ENCODE results near the gene UBAC2.

Gene UBAC2

DNA sequence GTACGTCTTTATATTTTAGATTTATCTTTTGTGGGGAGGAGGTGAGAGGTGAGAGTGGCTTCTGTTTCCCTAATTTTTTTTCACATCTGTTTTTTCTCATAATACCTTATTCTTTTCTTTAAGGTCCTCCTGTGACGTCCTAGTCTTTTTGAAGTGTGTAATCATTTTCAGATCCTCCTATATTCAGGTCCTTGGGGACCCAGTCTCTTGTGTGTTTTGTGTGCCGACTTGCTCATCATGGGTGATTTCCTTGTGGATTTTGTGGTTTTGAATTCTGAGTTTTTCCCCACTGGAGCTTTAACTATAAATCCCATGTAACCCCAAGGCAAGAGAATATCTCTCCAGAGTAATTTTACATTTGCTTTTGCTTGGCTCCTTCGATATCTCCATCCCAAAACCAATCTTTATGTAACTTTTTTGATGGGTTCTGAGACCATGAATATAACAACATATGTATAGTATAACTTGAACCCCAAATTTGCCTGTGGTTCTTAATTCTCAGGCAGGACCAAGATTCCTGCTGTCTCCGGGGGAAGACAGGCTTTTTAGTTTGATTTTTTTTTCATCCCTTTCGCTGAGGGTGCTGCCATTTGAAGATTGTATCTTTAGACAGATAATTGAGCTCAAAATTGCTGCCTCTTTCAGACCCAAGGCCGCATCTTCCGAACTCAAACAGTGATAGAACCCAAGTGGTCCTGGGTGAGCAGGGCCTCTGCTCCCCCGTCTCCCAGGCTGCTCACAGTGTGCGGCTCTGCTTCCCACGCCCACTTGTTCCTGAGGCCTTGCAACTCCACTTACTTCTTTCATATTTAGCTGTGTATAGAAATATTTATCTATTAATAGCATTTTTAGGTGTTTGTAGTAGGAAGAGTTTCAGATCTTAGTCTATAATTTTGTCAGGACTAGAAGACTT, 165.7 kb downstream of the UBAC2 start:
- no peak for DNase-seq

DNA sequence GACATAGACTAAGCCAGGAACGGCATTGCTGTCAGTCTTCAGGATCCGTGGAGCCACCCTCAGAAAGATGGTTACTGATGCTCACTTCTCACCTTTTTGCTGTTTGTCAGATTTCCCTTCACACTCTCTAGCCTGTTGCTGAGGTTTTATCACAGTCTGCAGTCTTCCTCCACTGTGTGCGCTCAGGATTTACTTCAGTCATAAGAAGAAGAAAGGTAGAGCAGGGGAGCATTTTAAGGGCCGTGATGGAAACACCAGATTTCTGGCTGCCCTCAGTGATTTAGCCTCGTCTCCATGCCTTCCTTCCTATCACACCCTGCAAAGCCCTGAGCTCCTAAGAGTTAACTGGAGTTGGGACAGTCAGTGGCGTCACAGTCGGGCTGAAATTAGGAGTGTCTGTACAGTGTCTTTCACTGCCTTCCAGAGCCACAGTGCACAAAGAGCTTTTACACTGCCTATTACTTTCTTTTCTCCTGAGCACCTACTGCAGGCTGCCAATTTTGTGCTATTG, 166.5 kb downstream of the UBAC2 start:
- no peak for DNase-seq

DNA sequence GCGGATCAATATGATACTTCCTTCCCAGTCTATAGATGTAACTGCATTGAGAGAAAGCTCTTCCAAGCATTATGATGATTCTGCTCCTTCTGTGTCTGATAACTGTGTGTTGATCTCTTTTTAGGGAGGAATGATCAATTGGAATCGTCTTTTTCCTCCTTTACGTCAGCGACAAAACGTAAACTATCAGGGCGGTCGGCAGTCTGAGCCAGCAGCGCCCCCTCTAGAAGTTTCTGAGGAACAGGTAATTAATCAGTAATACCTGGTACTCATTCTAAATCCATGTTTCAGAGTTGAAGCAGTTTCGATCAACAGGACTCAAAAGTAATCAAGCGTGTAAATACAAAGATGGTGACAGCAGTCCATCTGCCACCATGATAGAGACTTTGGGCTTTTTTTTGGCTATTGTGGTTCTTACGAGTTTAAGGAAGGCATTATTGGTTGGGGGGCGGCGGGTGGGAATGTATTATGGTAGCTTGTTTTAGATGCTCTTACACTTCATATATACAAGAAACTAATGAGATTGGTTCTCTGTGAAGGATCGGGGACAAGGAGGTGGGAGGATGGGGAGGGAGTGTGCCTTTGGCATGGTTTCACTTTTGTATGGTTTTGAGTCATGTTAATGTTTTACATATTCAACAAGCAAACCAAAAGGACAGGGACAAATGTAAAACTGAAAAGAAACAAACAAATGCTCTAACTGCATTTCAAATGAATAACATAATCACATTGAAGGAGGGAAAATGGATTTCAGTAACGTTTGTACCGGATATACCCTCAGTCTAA, 167.2 kb downstream of the UBAC2 start:
- no peak for DNase-seq

DNA sequence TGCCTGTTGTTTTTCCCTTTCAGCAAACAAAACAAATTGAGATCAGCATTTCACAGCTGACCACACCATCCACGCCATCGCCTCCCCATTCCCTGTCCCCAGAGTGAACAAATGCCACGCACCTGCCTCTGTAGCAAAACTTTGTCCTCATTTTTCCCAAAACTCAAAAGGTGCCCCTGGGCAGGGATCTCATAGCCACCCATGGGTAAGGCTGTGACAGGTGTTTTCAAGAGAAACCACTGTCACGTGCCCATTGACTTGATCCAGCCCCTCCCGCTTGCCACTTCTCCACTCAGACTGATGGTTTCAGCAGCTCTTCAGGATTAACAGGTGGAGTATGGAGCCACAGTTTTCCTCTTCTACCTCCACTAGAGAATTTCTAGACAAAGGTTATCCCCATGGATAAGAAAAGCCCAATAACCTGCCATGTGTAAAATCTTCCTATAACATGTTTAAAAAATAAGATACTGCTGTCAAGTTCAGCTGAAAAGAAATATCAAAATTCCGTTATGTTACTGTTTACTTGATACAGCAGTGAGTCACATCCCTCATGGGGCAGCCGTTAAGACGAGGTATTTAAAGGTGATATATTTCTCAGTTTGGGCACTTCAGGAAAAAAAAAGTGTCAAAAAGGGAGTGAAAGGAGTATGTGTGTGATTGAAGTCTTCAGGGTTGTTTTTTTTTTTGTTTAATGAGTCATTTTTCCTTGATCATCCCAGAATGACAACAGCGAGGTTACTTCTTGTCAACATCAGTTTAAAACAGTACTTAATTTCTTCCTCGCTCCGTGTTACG, 170.0 kb downstream of the UBAC2 start:
- no peak for DNase-seq

DNA sequence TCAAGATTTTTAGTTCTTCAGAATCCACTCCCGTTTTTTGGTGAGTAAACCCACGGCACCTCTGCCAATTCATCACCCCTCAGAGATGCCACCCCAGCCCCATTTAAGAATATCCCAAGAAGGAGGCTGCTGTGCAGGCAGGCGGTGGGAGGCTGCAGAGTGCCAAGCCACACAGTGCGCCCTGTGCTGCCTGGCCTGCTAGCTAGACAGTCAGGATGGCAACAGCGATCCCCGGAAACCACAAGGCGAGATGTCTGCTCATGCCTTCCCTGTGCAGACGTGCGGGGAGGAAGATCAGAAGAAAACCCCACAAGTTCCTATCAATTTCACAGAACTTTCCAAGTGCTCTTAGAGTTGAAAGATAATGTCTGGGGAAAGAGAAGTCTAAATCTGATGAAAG, 171.3 kb downstream of the UBAC2 start:
- DNase-seq, result no peak

DNA sequence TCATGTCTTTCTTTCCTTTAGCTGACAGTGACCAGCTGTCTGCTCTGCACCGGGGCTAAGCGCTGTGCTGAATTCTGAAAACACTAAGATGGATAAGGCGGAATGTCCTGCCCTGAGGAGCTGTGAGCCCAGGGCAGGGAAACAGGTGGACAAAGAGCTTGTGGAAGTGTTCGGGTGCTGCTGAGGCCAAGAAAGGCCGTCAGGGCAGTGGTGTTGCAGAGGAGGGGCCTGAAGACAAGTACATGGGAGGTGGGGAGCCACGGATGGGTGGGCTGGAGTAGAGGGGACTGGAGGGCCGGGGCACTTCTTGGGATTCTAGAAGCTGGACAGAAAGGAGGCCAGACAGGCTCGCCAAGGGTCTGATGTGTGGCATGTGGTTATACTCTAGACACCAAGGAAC, 172.8 kb downstream of the UBAC2 start:
- no peak for DNase-seq

DNA sequence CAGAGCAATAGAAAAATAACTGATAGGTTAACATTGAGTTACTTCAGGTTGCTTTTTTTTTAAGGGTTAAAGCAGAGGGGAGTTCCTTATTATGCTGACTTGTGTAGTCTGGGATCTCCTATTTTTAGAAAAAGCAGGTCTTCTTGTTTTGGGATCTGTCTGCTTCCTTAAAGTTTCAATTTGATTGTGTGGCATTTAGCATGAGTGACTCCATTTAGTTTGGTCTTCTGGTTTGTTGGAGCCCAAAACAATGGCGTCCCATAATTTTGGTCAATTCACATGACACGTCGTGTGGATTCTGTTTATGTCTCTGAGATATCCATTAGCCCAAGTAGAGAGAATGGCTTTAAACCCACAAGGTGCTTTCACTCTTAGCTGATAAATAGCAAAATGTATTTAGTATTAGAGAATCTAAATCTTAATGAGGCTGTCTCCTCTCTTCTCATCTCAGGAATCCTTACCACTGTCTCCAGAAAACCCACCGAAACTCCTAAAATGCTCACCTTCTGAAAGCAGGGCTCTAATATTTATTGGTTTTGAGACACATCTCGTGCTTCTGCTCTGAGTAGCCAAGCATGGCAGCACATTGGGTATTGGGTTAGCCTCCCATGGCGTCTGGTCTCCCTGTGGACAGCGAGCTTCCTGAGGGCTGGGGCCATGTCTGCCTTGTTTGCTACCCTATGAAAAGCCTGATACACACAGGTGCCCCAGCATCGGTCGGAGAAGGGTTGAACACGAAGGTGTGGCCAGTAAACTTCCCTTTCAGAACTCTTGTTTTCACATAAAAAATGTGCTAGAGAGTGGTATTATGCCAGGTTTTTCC, 173.7 kb downstream of the UBAC2 start:
- no peak for DNase-seq

DNA sequence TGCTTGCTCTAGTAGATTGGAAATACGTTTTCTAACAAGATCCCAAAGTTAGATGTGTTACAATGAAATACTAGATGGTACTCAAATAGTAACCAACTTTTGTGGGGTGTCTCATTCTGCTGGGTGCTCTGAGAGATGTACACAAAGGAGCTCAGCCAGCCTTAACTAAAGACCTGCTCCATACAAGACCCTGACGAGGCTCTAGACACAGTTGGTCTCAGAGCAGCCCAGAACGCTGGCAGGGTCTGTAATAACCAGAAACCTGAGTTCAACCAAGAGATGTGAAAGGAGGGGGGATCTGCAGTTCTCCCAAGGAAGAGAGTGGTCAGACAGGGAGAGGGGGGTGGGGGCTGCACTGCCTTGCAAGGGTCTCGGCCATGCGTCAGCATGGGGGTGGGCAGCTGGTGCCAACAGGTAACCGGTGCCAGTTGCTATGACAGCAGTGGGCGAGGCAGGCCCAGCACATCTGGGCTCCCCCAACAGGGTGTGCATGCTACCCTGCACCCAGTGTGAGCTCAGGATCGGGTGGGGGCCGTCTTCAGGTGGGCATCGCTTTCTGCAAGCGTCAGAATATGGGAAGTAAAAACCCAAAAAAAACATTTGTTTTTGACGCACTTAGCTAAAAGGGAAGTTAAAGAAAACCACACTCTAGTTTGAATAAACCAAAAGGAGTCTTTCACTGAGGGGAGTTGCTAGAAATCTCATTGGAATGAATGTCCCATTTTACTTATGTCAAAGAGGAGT, 174.5 kb downstream of the UBAC2 start:
- no peak for DNase-seq

DNA sequence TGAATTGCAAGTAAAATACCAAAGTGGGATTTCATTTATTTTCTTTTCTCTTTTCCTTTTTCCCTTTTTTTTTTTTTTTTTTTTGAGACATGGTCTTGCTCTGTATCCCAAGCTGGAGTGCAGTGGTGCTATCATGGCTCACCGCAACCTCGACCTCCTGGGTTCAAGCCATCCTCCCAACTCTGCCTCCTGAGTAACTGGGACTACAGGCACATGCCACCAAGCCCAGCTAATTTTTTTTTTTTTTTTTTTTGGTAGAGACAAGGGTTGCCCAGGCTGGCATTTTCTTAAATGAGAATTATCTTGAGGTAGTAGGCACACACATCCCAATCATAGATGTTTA, 175.1 kb downstream of the UBAC2 start:
- no peak for DNase-seq

DNA sequence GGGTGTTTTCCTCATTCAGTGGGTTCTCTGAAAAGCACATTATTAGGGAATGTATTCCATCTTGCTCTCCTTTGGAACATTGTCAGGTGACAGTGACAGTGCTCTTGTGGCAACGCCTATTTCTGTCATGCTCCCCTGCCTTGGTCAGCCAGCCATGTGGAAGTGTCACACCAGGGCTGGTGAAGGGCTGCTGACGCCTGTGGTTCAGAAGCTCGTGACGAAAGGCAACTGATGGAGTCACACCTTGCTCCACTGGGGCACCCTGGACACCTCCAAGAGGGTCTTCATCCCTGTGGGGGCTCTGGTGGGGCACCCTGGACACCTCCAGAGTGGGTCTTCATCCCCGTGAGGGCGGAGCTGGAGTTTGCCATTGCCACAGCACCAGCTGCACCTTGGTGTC, 175.5 kb downstream of the UBAC2 start:
- no peak for DNase-seq

DNA sequence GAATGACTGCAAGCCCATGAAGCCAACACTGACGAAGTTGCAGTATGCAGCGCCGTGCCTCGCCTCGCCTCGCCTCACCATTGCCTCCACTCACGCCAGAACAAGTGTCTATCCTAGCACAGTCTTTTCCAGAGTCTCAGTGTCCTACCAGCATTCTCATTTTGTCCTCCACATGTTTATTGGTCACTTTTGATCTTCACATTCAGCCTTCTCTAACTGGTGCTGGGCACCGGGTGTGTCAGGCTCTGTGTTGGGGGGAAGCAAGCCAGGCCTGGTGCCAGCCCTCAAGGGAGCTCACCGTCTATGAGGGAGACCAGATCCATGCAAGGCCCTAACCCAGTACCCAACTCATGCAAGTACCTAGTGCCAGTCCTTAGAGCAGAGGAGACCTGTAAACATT, 176.3 kb downstream of the UBAC2 start:
- DNase-seq, result no peak

DNA sequence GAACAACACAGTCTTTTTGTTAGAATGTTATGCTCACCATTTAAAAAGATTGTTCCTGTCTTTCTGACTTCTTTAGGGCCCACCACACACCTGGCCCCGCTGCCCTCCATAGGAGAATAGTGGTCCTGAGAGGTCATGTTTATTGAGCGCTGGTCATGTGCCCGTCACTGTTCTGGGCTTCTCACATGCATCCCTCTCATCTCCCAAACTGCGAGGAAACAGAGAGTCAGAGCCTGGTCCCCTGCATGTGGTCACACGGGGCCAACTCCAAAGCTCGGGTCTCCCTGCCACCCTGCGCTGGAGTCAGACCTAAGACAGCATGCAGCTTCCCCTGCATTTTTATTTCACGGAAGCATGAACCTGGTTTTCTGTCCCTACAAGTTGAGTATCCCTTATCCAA, 177.0 kb downstream of the UBAC2 start:
- no peak for DNase-seq

DNA sequence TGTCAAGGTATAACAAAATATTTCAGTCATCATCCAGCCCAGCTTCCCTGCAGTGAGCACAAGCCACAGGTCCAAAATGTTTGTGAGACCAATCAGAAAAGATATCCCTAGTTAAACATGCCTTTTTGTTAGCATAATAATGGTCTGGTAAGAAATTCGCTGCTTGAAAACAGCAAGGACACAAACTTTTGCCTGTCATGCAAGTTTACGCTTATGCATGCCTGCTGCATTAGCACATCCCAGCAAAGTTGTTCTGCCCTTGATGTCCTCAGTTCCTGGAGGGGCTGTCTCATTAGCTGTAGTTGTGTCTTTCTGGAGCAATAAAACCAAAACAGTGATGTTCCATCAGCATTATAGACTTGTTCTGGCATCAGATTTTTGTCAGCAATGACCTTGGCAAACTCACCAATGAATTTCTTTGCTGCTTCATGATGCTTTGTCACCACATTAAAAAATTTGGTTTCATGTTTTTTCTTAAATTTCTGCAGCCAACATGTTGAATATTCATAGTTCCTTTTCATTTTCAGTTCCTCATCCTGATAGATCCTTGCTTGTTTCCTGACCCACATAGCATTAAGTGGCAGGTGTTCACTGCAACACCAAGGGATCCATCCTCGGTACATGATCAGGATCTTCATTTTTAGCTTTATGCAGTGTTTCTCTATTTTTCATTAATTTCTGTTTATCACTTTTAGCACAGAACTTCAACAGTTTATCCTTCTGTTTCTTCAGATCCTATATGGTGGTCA, 178.5 kb downstream of the UBAC2 start:
- DNase-seq, result no peak

DNA sequence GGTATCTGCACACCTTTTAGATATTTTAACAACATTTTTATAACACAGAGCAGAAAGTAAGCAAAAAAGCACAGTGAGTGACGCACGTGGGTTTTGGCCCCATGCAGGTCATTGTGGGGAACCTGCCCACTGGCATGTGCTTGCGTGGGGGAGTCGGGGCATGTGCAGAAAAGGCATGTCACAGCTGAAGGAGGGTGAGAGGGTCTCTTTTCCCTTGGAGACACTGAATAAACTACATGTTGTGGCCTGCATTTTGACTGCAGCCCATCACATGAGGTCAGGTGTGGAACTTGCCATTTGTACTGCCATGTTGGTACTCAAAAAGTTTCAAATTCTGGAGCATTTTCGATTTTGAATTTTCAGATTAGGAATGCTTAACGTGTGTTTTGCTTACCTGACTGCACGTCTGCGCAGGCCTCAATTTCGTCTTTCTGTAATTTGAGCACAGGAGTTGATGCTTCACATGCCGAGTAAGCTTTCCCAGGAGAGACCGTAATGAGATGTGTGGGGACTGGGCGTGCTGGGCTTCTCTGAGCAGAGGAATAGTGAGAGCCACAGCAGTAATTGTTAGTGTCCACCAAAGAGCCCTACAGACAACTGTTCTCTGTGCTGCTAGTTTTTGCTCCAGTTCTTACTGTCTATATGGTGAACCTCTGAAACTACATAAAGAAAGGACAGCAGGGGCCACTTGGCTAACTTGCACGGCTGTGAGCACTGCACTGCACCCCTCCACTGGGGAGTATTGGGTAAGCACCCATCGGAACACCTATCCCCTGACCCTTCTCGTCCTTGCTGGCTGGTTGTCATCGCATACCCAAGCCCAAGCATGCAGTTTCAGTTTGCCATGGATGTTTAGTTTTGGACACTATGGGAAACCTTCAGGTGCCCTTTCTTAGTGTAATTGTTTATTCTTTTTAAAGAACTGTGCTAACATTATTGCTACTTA, 179.5 kb downstream of the UBAC2 start:
- DNase-seq, result no peak

DNA sequence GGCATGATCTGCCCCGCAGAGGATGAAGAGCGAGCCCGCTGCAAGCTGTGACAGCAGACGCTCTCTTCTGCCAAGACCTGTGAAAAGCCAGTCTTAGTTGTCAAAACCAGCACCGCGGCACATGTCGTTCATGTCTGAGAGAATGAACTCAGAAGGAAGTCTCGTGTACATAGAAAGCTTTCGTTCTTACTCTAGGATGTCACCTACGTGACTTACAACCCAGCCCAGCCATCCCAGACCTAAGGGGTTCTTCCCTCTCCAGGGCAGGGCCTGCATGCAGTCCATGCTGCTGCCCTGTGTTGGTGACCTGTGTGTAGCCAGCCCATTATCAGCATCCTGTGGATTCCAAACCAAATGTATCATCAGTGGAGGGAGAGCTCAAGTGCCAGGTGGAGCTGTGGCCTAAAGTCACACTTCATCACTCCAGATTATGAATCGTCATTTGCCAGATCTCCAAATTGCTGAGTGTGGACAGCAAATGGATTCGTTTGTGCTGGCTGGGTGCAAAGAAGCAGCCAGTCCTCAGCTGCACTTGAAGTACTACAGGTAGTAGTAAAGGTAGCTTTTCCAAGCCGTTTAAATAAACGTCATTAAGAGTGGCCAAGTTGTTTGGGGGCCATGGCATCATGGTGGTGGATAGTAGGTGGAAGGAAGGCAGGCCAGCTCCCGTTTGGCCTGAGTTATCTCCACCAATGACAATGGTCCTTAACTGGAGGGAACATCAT, 180.4 kb downstream of the UBAC2 start:
- no peak for DNase-seq

DNA sequence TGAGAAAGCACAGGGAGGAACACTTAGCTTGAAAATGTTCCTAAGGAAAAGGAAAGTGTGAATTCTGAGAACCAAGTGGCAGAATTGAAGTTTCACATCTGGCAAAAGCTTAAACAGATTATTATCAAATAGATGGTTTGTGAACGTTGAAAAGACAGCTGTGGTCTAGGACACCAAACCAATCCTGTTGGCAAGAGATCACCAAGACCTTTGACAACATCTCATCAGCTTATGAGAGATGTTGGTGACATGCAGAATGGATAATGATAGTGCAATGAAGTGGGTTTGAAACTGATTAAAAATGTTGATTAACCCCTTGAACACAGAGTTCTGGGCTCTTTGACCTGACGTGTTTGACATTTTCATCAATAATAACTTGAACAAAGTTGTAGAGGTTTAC, 181.1 kb downstream of the UBAC2 start:
- DNase-seq, result no peak

DNA sequence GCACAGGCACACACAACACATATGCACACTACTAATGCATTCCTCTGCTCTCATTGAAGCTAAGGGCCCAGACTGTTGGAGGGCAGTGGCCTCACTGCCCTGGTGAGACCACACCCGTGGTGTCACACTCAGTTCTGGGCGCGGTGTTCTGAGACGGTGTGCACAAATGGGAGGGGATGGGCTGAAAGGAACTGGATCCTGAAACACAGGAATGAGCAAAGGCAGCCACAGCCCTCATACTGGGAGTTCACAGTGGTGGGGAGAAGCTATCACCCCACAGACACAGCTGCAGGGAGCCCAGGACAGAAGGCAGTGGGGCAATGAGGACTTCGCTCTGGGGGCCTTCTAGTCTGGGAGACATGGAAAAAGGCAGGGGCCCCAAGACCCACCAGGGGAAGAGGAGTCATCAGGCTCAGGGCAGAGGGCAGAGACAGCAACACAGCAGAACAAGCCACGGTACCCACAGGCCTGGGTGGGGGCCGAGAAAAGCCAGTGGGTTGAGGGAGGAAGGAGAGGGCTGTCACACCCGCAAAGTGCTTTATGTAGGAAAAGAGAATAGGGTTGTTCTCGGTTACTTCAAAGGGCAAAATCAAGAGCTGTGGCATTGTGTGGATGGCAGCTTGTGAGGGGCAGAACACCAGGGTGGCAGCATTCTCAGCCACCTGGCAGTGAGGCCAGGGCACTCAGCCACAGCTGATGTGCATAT, 181.9 kb downstream of the UBAC2 start:
- no peak for DNase-seq

DNA sequence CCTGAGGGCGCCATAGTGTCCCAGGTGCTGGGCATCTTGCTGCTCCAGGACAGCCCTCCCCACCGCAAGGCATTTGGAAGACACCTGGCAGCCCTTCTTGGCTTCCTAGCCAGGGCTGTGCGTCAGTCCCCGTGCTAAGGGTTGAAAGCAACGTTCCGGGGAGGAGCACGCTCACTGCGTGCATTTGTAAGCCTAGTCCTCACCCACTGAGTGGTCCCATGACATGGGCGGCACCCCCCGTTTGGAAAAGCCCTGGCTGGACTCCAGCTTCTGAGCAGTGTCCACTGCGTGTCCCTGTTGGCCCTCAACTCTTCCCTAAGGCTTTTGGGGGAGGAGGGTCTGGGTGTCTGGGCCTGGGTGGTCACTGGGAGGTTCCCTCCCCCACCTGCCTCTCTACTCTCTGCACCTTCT, 182.9 kb downstream of the UBAC2 start:
- no peak for DNase-seq

All from SHP77 (cell line).